Thyroid gland (tissue), 4 donors: Measurements from ENCODE around the gene EBP. TPM values are rescaled to one million over a fixed set of nuclear protein-coding genes. Genes with fewer than 3 reads are reported as not detected.

Source experiments
- DNase-seq, 2 donors: peaks; one replicate each; pipeline ENCODE4 v3.0.0-alpha.2; 2019
- H3K27ac ChIP-seq, 3 donors: fragments of 200-600 bp; sonication (generic); 1 replicate in 2 of 3; 2 replicates in 1 of 3; pipeline ENCODE4 v1.5.1; 2016 to 2019; ENCODE audit warnings: mild to moderate bottlenecking in 1 of 3, moderate library complexity in 1 of 3
- H3K27me3 ChIP-seq: fragments of 200-600 bp; sonication (generic); one replicate; pipeline ENCODE4 v1.5.1; 2019
- H3K36me3 ChIP-seq, 2 donors: fragments of 200-600 bp; sonication (generic); one replicate each; pipeline ENCODE4 v1.5.1; 2016 to 2019
- H3K4me1 ChIP-seq, 2 donors: fragments of 200-600 bp; sonication (generic); one replicate each; pipeline ENCODE4 v1.5.1; 2017 to 2019
- H3K4me3 ChIP-seq, 3 donors: fragments of 200-600 bp; sonication (generic); replicated peaks in 1 of 3; 1 replicate in 2 of 3; 2 replicates in 1 of 3; pipeline ENCODE4 v1.5.1; 2016; ENCODE audit warnings: mild to moderate bottlenecking in 1 of 3
- H3K9me3 ChIP-seq: fragments of 200-600 bp; sonication (generic); one replicate; pipeline ENCODE4 v1.5.1; 2017
- POLR2A ChIP-seq, 2 donors: fragments of 450-650 bp; IDR thresholded peaks; one replicate each; pipeline ENCODE4 v1.6.1; 2017; ENCODE audit warnings: antibody characterized with exemption in 2 of 2, mild to moderate bottlenecking in 2 of 2, moderate library complexity in 1 of 2
- WGBS, 2 donors: methylation state at CpG; one replicate each; pipeline ENCODE4 v1.1.5; 2017; 5-methylcytosine and 5-hydroxymethylcytosine counted together
- intact Hi-C: fragments of 100-400 bp; cut with DNase I; formaldehyde crosslinking; loops from one replicate; pipeline ENCODE4 v1.15.1; 2023
- total RNA-seq, 4 donors: library from RNA; depleted of rRNA; stranded (reverse); fragments of >200 nt; gene quantifications; one replicate each; pipeline ENCODE4 v1.2.3, GENCODE V29; 2016
- TF ChIP-seq, protein P1 (sequence below), 6 experiments: fragments of 200-600 bp in 3 of 6; fragments of 450-650 bp in 3 of 6; sonication (generic) in 3 of 6; IDR thresholded peaks; one replicate each; pipeline ENCODE4 v1.5.1; 2016 to 2019; ENCODE audit warnings: antibody characterized with exemption in 6 of 6, mild to moderate bottlenecking in 2 of 6, inconsistent platforms in 1 of 6, moderate library complexity in 1 of 6

The EBP gene
- total RNA-seq, 4 donors from 2014 or later = 11.0 to 43.5 (median 35.5) TPM

DNA sequence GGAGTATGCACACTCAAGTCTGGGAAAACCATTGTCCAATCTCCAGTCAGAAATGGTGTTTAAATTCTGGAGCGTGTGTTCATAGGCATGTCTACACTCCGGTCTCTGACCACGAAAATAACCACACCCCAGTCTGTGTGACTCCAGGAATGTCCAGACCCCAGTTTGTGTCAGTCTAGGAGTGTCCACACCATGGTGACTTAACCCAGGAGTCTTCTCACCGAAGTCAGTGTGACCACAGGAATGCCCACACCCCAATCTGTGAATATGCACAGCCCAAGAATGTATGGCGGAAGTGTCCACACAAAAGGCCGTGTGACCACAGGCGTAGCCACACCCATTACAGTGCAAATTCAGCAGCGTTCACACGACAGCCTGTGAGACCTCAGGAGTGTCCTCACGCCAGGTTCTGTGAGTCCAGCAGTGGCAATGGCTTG, 34.2 kb upstream of the EBP start:
- H3K4me1 ChIP-seq = no peaks in the 10 kb centered on the region
- H3K27ac ChIP-seq = no peak overlapping the region
- no peaks in the 10 kb centered on the region for H3K27me3 ChIP-seq
- 91% methylated on average over 4 of the region's 10 CpGs; no CpG with 5 or more reads in 1 of the 2 donors for WGBS, 2 donors
- peaks cover 0 to 3% of the 10 kb centered on the region in 2 donors for H3K36me3 ChIP-seq
- no peak for DNase-seq
- TF ChIP-seq, protein P1, sequence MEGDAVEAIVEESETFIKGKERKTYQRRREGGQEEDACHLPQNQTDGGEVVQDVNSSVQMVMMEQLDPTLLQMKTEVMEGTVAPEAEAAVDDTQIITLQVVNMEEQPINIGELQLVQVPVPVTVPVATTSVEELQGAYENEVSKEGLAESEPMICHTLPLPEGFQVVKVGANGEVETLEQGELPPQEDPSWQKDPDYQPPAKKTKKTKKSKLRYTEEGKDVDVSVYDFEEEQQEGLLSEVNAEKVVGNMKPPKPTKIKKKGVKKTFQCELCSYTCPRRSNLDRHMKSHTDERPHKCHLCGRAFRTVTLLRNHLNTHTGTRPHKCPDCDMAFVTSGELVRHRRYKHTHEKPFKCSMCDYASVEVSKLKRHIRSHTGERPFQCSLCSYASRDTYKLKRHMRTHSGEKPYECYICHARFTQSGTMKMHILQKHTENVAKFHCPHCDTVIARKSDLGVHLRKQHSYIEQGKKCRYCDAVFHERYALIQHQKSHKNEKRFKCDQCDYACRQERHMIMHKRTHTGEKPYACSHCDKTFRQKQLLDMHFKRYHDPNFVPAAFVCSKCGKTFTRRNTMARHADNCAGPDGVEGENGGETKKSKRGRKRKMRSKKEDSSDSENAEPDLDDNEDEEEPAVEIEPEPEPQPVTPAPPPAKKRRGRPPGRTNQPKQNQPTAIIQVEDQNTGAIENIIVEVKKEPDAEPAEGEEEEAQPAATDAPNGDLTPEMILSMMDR (IDR thresholded peaks at IDR 0.05) = no peak
- TF ChIP-seq POLR2A (IDR thresholded peaks at IDR 0.05) = no peak
- intact Hi-C loops = no loop called here
- H3K4me3 ChIP-seq = no peak overlapping the region
- H3K9me3 ChIP-seq = no peaks in the 10 kb centered on the region

DNA sequence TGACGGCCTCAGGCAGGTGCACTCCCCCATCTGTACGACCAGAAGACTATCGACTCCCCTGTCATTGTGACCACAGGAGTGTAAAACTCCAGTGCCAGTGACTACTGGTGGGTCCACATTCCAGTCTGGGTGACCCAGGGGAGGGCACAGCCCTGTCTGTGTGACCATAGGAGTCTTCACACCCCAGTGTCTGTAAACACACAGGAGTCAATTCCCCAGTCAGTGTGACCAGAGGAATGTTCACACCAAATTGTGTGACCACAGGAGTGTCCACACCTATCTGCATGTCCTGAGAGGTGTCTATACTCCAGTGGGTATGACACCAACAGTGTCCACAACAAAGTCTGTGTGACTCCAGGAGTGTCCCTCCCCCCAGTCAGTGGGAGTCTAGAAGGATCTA, 33.6 kb upstream of the EBP start:
- no peak for DNase-seq
- Histone ChIP-seq H3K9me3 (no peaks in the 10 kb centered on the region), H3K4me3 (no peak overlapping the region), H3K4me1 (no peaks in the 10 kb centered on the region), H3K27ac (no peak overlapping the region), H3K36me3 (no peaks in the 10 kb centered on the region), H3K27me3 (no peaks in the 10 kb centered on the region)
- intact Hi-C loops = no loop called here
- TF ChIP-seq, protein P1 (IDR thresholded peaks at IDR 0.05) = no peak
- no peak for TF ChIP-seq POLR2A (IDR thresholded peaks at IDR 0.05)
- no CpG with 5 or more reads among the region's 3 CpGs for WGBS, 2 donors

DNA sequence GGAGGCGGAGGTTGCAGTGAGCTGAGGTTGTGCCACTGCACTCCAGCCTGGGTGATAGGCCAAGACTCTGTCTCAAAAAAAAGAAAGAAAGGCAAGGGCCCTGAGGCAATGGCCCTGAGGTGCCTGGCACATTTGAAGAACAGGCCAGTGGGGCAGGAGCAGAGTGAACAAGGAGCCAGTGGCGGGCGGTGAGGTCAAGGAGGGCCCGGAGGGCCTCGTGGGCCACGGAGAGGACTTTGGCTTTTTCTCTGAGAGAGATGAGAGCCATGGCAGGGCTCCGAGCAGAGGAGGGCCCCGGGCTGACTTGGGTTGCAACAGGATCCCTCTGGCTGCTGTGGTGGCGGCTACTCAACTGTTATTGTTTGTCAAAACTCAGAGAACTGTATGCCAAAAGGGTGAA, 32.3 kb upstream of the EBP start:
- no peaks in the 10 kb centered on the region for H3K36me3 ChIP-seq

DNA sequence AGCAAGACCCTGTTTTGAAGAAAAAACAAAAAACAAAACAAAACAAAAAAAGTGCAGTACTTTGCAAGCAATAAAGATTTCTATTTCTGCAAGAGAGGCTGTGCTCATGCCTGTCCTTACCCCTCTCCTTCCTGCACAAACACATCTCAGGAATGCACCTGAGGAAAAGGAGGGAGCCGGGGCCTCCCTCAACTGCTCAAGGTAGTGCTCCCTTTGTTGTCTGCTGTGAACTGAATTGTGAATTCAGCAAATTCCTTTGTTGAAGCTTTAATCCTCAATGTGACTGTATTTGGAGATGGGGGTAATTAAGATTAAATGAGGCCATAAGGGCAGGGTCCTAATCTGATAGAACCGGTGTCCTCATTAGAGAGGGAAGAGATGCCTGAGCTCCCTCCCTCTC, 31.7 kb upstream of the EBP start:
- WGBS, 2 donors = 47 to 88% methylated on average over 2 of the region's 2 CpGs
- Histone ChIP-seq H3K4me3 (no peak overlapping the region), H3K36me3 (no peaks in the 10 kb centered on the region), H3K4me1 (no peaks in the 10 kb centered on the region), H3K27me3 (no peaks in the 10 kb centered on the region), H3K27ac (no peak overlapping the region), H3K9me3 (no peaks in the 10 kb centered on the region)
- DNase-seq = no peak
- TF ChIP-seq POLR2A (IDR thresholded peaks at IDR 0.05) = no peak
- TF ChIP-seq, protein P1 (IDR thresholded peaks at IDR 0.05) = no peak
- intact Hi-C loops = no loop called here

More for the DNA sequence above, 32.3 kb upstream of the EBP start:
- no peaks in the 10 kb centered on the region for H3K9me3 ChIP-seq
- no peak overlapping the region for H3K4me3 ChIP-seq
- TF ChIP-seq, protein P1 (IDR thresholded peaks at IDR 0.05) = no peak
- no peak for TF ChIP-seq POLR2A (IDR thresholded peaks at IDR 0.05)
- no peaks in the 10 kb centered on the region for H3K27me3 ChIP-seq
- no peak for DNase-seq
- intact Hi-C loops = no loop called here
- H3K4me1 ChIP-seq = no peaks in the 10 kb centered on the region
- 92 to 93% methylated on average over 8 to 9 of the region's 9 CpGs for WGBS, 2 donors
- H3K27ac ChIP-seq = no peak overlapping the region

DNA sequence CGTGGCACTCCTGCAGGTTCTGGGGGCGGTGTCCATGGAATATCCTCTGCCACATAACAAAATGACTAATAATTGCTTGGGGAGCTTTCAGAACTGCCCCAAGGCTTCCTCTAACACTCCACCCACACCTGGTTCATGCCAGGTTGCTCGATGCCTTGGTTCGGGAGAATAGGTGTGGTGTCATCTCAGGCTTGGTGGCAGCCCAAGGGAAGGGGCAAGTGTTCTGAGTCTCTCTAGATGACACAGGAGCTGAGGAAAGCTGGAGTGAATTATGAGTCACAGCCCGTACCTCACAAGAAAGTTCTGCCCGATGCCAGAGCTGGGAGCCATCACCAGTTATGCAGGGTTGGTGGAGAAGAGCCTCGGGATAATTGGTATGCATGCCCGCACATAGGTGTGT, 30.9 kb upstream of the EBP start:
- Histone ChIP-seq H3K27me3 (no peaks in the 10 kb centered on the region), H3K4me3 (no peak overlapping the region), H3K4me1 (no peaks in the 10 kb centered on the region), H3K9me3 (no peaks in the 10 kb centered on the region), H3K27ac (no peak overlapping the region), H3K36me3 (no peaks in the 10 kb centered on the region)
- TF ChIP-seq, protein P1 (IDR thresholded peaks at IDR 0.05) = no peak
- TF ChIP-seq POLR2A (IDR thresholded peaks at IDR 0.05) = no peak
- WGBS, 2 donors = 82 to 93% methylated on average over 4 to 6 of the region's 8 CpGs
- DNase-seq = no peak
- intact Hi-C loops = no loop called here
